HUES48 (cell line): ENCODE data around the gene KCNC1.

ENCODE experiments used
- H3K27ac ChIP-seq: one replicate; pipeline ENCODE4 v1.7.0; 2013; ENCODE audit warnings: low read depth, low read length, inconsistent platforms
- H3K27me3 ChIP-seq: 2 replicates; pipeline ENCODE4 v1.6.1; 2013; ENCODE audit warnings: mild to moderate bottlenecking, low read length; ENCODE audit not compliant: control insufficient read depth, insufficient read depth
- H3K36me3 ChIP-seq: 2 replicates; pipeline ENCODE4 v1.6.1; 2013; ENCODE audit warnings: low read length; ENCODE audit not compliant: control insufficient read depth, insufficient read depth
- H3K4me1 ChIP-seq: 2 replicates; pipeline ENCODE4 v1.6.1; 2013; ENCODE audit warnings: mild to moderate bottlenecking, low read length; ENCODE audit not compliant: control insufficient read depth, insufficient read depth
- H3K4me3 ChIP-seq: 2 replicates; pipeline ENCODE4 v1.5.1; 2013; ENCODE audit warnings: mild to moderate bottlenecking, low read depth, low read length
- H3K9ac ChIP-seq: 2 replicates; pipeline ENCODE4 v1.6.1; 2013; ENCODE audit warnings: mild to moderate bottlenecking, low read depth, low read length, moderate library complexity
- H3K9me3 ChIP-seq: 2 replicates; pipeline ENCODE4 v1.6.1; 2013; ENCODE audit warnings: low read length; ENCODE audit not compliant: control insufficient read depth, insufficient read depth

The KCNC1 gene

GRCh38 chr11:17799147-17799546 lies 64.6 kb downstream of the KCNC1 start:
- H3K4me1 ChIP-seq: peaks cover 11% of the 10 kb centered on the region
- no peaks in the 10 kb centered on the region for H3K36me3 ChIP-seq
- no peaks in the 10 kb centered on the region for H3K27me3 ChIP-seq
- no peak overlapping the region for H3K4me3 ChIP-seq
- no peak overlapping the region for H3K27ac ChIP-seq
- no peak overlapping the region for H3K9ac ChIP-seq
- H3K9me3 ChIP-seq: no peaks in the 10 kb centered on the region

GRCh38 chr11:17801166-17801565 lies 66.6 kb downstream of the KCNC1 start:
- Histone ChIP-seq H3K4me1 (peaks cover 11% of the 10 kb centered on the region), H3K4me3 (no peak overlapping the region), H3K9me3 (no peaks in the 10 kb centered on the region)

GRCh38 chr11:17802491-17802890 lies 67.9 kb downstream of the KCNC1 start:
- H3K9me3 ChIP-seq: no peaks in the 10 kb centered on the region
- no peak overlapping the region for H3K9ac ChIP-seq
- H3K4me1 ChIP-seq: peaks cover 11% of the 10 kb centered on the region
- no peaks in the 10 kb centered on the region for H3K36me3 ChIP-seq
- no peak overlapping the region for H3K27ac ChIP-seq
- no peak overlapping the region for H3K4me3 ChIP-seq
- H3K27me3 ChIP-seq: no peaks in the 10 kb centered on the region

More at GRCh38 chr11:17801166-17801565, 66.6 kb downstream of the KCNC1 start:
- Histone ChIP-seq H3K9ac (no peak overlapping the region), H3K36me3 (no peaks in the 10 kb centered on the region), H3K27me3 (no peaks in the 10 kb centered on the region), H3K27ac (no peak overlapping the region)

- no peaks in the 10 kb centered on the region for H3K9me3 ChIP-seq
Observed at GRCh38 chr11:17803754-17804334, 69.3 kb downstream of the KCNC1 start.

GRCh38 chr11:17805043-17805442 lies 70.5 kb downstream of the KCNC1 start:
- Histone ChIP-seq H3K27ac (no peak overlapping the region), H3K36me3 (no peaks in the 10 kb centered on the region), H3K9ac (no peak overlapping the region), H3K27me3 (no peaks in the 10 kb centered on the region), H3K4me3 (no peak overlapping the region), H3K4me1 (peaks cover 11% of the 10 kb centered on the region), H3K9me3 (no peaks in the 10 kb centered on the region)

More at GRCh38 chr11:17803754-17804334, 69.3 kb downstream of the KCNC1 start:
- H3K27me3 ChIP-seq: no peaks in the 10 kb centered on the region
- no peak overlapping the region for H3K4me3 ChIP-seq
- H3K27ac ChIP-seq: no peak overlapping the region
- H3K4me1 ChIP-seq: peaks cover 11% of the 10 kb centered on the region
- no peak overlapping the region for H3K9ac ChIP-seq
- H3K36me3 ChIP-seq: no peaks in the 10 kb centered on the region

- H3K27ac ChIP-seq: no peak overlapping the region
- peaks cover 11% of the 10 kb centered on the region for H3K4me1 ChIP-seq
- H3K36me3 ChIP-seq: no peaks in the 10 kb centered on the region
- no peaks in the 10 kb centered on the region for H3K27me3 ChIP-seq
- no peaks in the 10 kb centered on the region for H3K9me3 ChIP-seq
- H3K9ac ChIP-seq: no peak overlapping the region
- H3K4me3 ChIP-seq: no peak overlapping the region
Observed at GRCh38 chr11:17805873-17806272, 71.3 kb downstream of the KCNC1 start.

- H3K4me3 ChIP-seq: no peak overlapping the region
- no peaks in the 10 kb centered on the region for H3K9me3 ChIP-seq
- H3K4me1 ChIP-seq: peaks cover 3% of the 10 kb centered on the region
- no peaks in the 10 kb centered on the region for H3K36me3 ChIP-seq
- no peaks in the 10 kb centered on the region for H3K27me3 ChIP-seq
- H3K27ac ChIP-seq: no peak overlapping the region
- no peak overlapping the region for H3K9ac ChIP-seq
Observed at GRCh38 chr11:17807034-17807433, 72.5 kb downstream of the KCNC1 start.

GRCh38 chr11:17810041-17810440 lies 75.5 kb downstream of the KCNC1 start:
- Histone ChIP-seq H3K27me3 (no peaks in the 10 kb centered on the region), H3K4me3 (no peak overlapping the region), H3K27ac (no peak overlapping the region), H3K9ac (no peak overlapping the region), H3K4me1 (no peaks in the 10 kb centered on the region), H3K9me3 (no peaks in the 10 kb centered on the region), H3K36me3 (no peaks in the 10 kb centered on the region)

GRCh38 chr11:17810746-17811145 lies 76.2 kb downstream of the KCNC1 start:
- H3K9ac ChIP-seq: no peak overlapping the region
- H3K36me3 ChIP-seq: no peaks in the 10 kb centered on the region
- no peaks in the 10 kb centered on the region for H3K9me3 ChIP-seq
- H3K27me3 ChIP-seq: no peaks in the 10 kb centered on the region
- H3K4me3 ChIP-seq: no peak overlapping the region
- no peaks in the 10 kb centered on the region for H3K4me1 ChIP-seq
- no peak overlapping the region for H3K27ac ChIP-seq

GRCh38 chr11:17811352-17811751 lies 76.8 kb downstream of the KCNC1 start:
- Histone ChIP-seq H3K27ac (no peak overlapping the region), H3K4me3 (no peak overlapping the region), H3K27me3 (no peaks in the 10 kb centered on the region), H3K36me3 (no peaks in the 10 kb centered on the region), H3K9ac (no peak overlapping the region), H3K4me1 (no peaks in the 10 kb centered on the region), H3K9me3 (no peaks in the 10 kb centered on the region)

- Histone ChIP-seq H3K9ac (no peak overlapping the region), H3K4me1 (no peaks in the 10 kb centered on the region), H3K9me3 (no peaks in the 10 kb centered on the region), H3K36me3 (no peaks in the 10 kb centered on the region), H3K4me3 (no peak overlapping the region), H3K27ac (no peak overlapping the region), H3K27me3 (no peaks in the 10 kb centered on the region)
Observed at GRCh38 chr11:17812091-17812864, 77.7 kb downstream of the KCNC1 start.
